ENCODE measurements around the gene TENM3. TPM values are rescaled to one million over a fixed set of nuclear protein-coding genes. Genes with fewer than 3 reads are reported as not detected.

The TENM3 gene
- total RNA-seq, 1 experiment from 2014 or later, result not detected

GRCh38 chr4:182533964-182534363 lies 290.8 kb downstream of the TENM3 start:
- ChIA-PET POLR2A (ENCODE audit: unreplicated experiment) (no interaction called here), CTCF (no interaction called here)
- H4K20me1 ChIP-seq (ENCODE audit: insufficient read depth), result no peaks in the 10 kb centered on the region
- H3K9me3 ChIP-seq (ENCODE audit: insufficient read depth, low read depth), result no peaks in the 10 kb centered on the region
- TF ChIP-seq EZH2 (IDR thresholded peaks at IDR 0.05; ENCODE audit: low read depth), result no peak
- no peak for TF ChIP-seq CTCF (conservative IDR thresholded peaks at IDR 0.05)
- H3K79me2 ChIP-seq (ENCODE audit: low read depth), result no peaks in the 10 kb centered on the region
- no peak overlapping the region for H3K4me3 ChIP-seq
- H3K4me2 ChIP-seq, result no peak overlapping the region
- no peaks in the 10 kb centered on the region for H3K4me1 ChIP-seq (replicated peaks; ENCODE audit: insufficient read depth)
- H3K27me3 ChIP-seq (ENCODE audit: insufficient read depth, low read depth), result peaks cover 2% of the 10 kb centered on the region; the same call in 1 of the 2 replicates
- DNase-seq, result no peak
- H3K27ac ChIP-seq, result no peak overlapping the region
- H3K9me2 ChIP-seq (ENCODE audit: insufficient read depth), result no peaks in the 10 kb centered on the region
- no peak overlapping the region for H2AFZ ChIP-seq
- no TSS peak for BruUV-seq (replicated peaks)
- no peaks in the 10 kb centered on the region for H3K36me3 ChIP-seq (ENCODE audit: low read depth)
- intact Hi-C loops (cut with micrococcal nuclease; ENCODE audit: unreplicated experiment), result no loop called here
- no peaks in the 10 kb centered on the region for H3F3A ChIP-seq (ENCODE audit: insufficient read depth, low read depth)

- no TSS peak for BruUV-seq (replicated peaks)
- TF ChIP-seq CTCF (conservative IDR thresholded peaks at IDR 0.05), result no peak
- TF ChIP-seq EZH2 (IDR thresholded peaks at IDR 0.05; ENCODE audit: low read depth), result no peak
- Histone ChIP-seq H2AFZ (no peak overlapping the region), H3K27me3 (ENCODE audit: insufficient read depth, low read depth) (no peaks in the 10 kb centered on the region), H3K4me3 (no peak overlapping the region), H3K4me1 (replicated peaks; ENCODE audit: insufficient read depth) (no peaks in the 10 kb centered on the region), H3K79me2 (ENCODE audit: low read depth) (no peaks in the 10 kb centered on the region), H4K20me1 (ENCODE audit: insufficient read depth) (no peaks in the 10 kb centered on the region), H3F3A (ENCODE audit: insufficient read depth, low read depth) (no peaks in the 10 kb centered on the region), H3K9me3 (ENCODE audit: insufficient read depth, low read depth) (no peaks in the 10 kb centered on the region), H3K36me3 (ENCODE audit: low read depth) (no peaks in the 10 kb centered on the region), H3K9me2 (ENCODE audit: insufficient read depth) (no peaks in the 10 kb centered on the region), H3K4me2 (no peak overlapping the region), H3K27ac (no peak overlapping the region)
- intact Hi-C loops (cut with micrococcal nuclease; ENCODE audit: unreplicated experiment), result no loop called here
- DNase-seq, result no peak
- POLR2A ChIA-PET (ENCODE audit: unreplicated experiment), result no interaction called here
- CTCF ChIA-PET, result no interaction called here
These were observed 293.1 kb downstream of the TENM3 start for GRCh38 chr4:182536221-182536811.

- no peak overlapping the region for H3K4me3 ChIP-seq
- H3F3A ChIP-seq (ENCODE audit: insufficient read depth, low read depth), result no peaks in the 10 kb centered on the region
- intact Hi-C loops (cut with micrococcal nuclease; ENCODE audit: unreplicated experiment), result no loop called here
These were observed 294.0 kb downstream of the TENM3 start for GRCh38 chr4:182537031-182537795.

More at GRCh38 chr4:182537031-182537795, 294.0 kb downstream of the TENM3 start:
- no TSS peak for BruUV-seq (replicated peaks)
- no peaks in the 10 kb centered on the region for H3K4me1 ChIP-seq (replicated peaks; ENCODE audit: insufficient read depth)
- H4K20me1 ChIP-seq (ENCODE audit: insufficient read depth), result no peaks in the 10 kb centered on the region
- TF ChIP-seq EZH2 (IDR thresholded peaks at IDR 0.05; ENCODE audit: low read depth) (no peak), CTCF (conservative IDR thresholded peaks at IDR 0.05) (no peak)
- H3K79me2 ChIP-seq (ENCODE audit: low read depth), result no peaks in the 10 kb centered on the region
- H3K27ac ChIP-seq, result no peak overlapping the region
- ChIA-PET CTCF (no interaction called here), POLR2A (ENCODE audit: unreplicated experiment) (no interaction called here)
- H3K4me2 ChIP-seq, result no peak overlapping the region
- DNase-seq, result no peak
- H3K27me3 ChIP-seq (ENCODE audit: insufficient read depth, low read depth), result no peaks in the 10 kb centered on the region
- no peaks in the 10 kb centered on the region for H3K36me3 ChIP-seq (ENCODE audit: low read depth)
- H3K9me2 ChIP-seq (ENCODE audit: insufficient read depth), result no peaks in the 10 kb centered on the region
- H3K9me3 ChIP-seq (ENCODE audit: insufficient read depth, low read depth), result no peaks in the 10 kb centered on the region
- H2AFZ ChIP-seq, result no peak overlapping the region
